ACC112 (cell line): ENCODE results near the gene KRCC1.
A peak's percentile ranks its signal among the peaks of the same experiment; 100 is the strongest.

Source experiments
- H2AFZ ChIP-seq: fragments of 200-600 bp; sonication (generic); one replicate; pipeline ENCODE4 v1.6.0; 2017; ENCODE audit warnings: antibody characterized with exemption, low read length; ENCODE audit not compliant: unreplicated experiment
- H3K27ac ChIP-seq: fragments of 200-600 bp; sonication (generic); 2 replicates; pipeline ENCODE4 v1.5.1; 2014; ENCODE audit warnings: low read depth, mild to moderate bottlenecking, antibody characterized with exemption, low read length, moderate library complexity
- H3K27me3 ChIP-seq: fragments of 200-600 bp; sonication (generic); 2 replicates; pipeline ENCODE4 v1.6.1; 2014; ENCODE audit warnings: mild to moderate bottlenecking, antibody characterized with exemption, low read length, moderate library complexity, mixed read lengths; ENCODE audit not compliant: insufficient read depth
- H3K36me3 ChIP-seq: fragments of 200-600 bp; sonication (generic); 2 replicates; pipeline ENCODE4 v1.6.1; 2016; ENCODE audit warnings: mild to moderate bottlenecking, antibody characterized with exemption, low read length, moderate library complexity, mixed read lengths; ENCODE audit not compliant: insufficient read depth
- H3K4me1 ChIP-seq: fragments of 200-600 bp; sonication (generic); one replicate; pipeline ENCODE4 v1.6.1; 2016; ENCODE audit warnings: low read length, mixed read lengths; ENCODE audit not compliant: insufficient read depth, unreplicated experiment, control insufficient read depth
- H3K4me3 ChIP-seq: fragments of 200-600 bp; sonication (generic); 2 replicates; pipeline ENCODE4 v1.5.1; 2014; ENCODE audit warnings: mild to moderate bottlenecking, low read depth, low read length
- H3K79me2 ChIP-seq: fragments of 200-600 bp; sonication (generic); one replicate; pipeline ENCODE4 v1.6.0; 2016; ENCODE audit warnings: low read length; ENCODE audit not compliant: control insufficient read depth, unreplicated experiment, insufficient read depth

The KRCC1 gene

DNA sequence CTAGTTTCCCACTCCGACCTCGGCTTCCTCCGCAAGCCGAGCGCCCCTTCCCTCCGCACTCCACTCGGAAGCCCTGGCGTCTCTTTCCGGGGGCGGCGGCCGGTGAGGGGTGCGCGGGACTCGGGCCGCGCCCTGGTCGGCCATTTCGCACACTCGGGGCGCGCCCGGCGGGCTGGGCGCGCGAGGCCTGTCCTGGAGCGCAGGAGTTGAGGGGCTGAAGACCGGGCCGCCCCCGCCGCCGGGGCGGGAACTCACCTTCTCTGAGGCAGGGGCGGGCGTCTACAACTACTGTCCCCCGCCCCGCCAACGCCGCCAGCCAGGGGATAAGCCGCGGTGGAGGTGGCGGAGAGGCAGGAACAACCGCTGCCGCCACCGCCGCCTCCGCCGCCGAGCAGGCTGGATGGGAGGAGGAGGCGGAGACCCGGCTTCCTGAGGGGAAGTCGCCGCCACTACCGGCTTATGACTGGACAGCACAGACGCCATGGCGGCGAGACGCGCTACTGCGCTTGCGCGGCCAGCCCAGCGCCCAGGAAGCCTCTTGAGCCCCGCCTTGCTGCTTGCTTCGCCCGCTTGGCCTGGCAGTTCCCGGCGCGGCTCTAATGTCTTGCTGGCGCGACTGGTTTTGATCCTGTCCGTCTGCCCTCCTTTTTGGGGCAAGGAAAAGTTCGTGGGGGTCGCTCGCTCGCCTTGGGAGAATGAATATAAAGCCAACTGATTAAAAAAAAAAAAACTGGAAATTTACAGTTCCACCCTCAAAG is at the start of gene KRCC1:
TSS of gene KRCC1 (minus strand) at position 413 of the 758 bp plus-strand sequence. CDS start 27,220 bp downstream, outside the sequence.
- H3K4me1 ChIP-seq: peaks cover 12% of the 10 kb centered on the region
- no peaks in the 10 kb centered on the region for H3K27me3 ChIP-seq
- H3K4me3 ChIP-seq: peak within 1 kb of the TSS; percentile 88
- H2AFZ ChIP-seq: peak within 1 kb of the TSS; percentile 92
- H3K36me3 ChIP-seq: peaks cover 10% of the 10 kb centered on the region; the same call in 1 of the 2 replicates
- peaks cover 39% of the 10 kb centered on the region for H3K79me2 ChIP-seq
- H3K27ac ChIP-seq: peak within 1 kb of the TSS; percentile 79

DNA sequence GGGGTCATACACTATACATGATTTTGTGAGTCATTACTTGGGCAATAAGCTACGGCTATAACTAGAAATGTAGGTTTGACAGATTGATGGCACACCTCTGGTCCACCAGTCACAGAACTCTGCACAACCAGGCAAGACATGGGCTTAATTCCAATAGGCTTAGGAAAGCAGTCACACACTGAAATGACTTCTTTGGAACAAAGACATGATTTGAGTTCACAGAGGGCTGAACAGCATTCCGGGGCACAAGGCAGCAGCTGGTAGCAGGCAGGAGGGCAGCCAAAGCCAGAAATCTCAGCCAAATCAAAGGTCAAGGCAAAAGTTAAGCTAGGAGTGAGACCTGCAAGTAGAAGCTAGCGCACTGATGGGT is 44.9 kb upstream of the KRCC1 start:
- Histone ChIP-seq H3K27me3 (peaks cover 62% of the 10 kb centered on the region), H3K27ac (no peak overlapping the region), H3K36me3 (no peaks in the 10 kb centered on the region), H2AFZ (no peak overlapping the region), H3K79me2 (no peaks in the 10 kb centered on the region), H3K4me1 (no peaks in the 10 kb centered on the region), H3K4me3 (no peak overlapping the region)

- H3K27me3 ChIP-seq: peaks cover 66% of the 10 kb centered on the region
- no peaks in the 10 kb centered on the region for H3K79me2 ChIP-seq
- H3K36me3 ChIP-seq: no peaks in the 10 kb centered on the region
- no peaks in the 10 kb centered on the region for H3K4me1 ChIP-seq
- H2AFZ ChIP-seq: no peak overlapping the region
- no peak overlapping the region for H3K27ac ChIP-seq
- no peak overlapping the region for H3K4me3 ChIP-seq
Observed at GRCh38 chr2:88099798-88100488, 44.4 kb upstream of the KRCC1 start.

- Histone ChIP-seq H2AFZ (no peak overlapping the region), H3K36me3 (no peaks in the 10 kb centered on the region), H3K4me3 (no peak overlapping the region), H3K27ac (no peak overlapping the region), H3K4me1 (no peaks in the 10 kb centered on the region), H3K27me3 (peaks cover 68% of the 10 kb centered on the region), H3K79me2 (no peaks in the 10 kb centered on the region)
Observed at GRCh38 chr2:88098558-88098900, 42.9 kb upstream of the KRCC1 start.

- Histone ChIP-seq H3K4me3 (no peak overlapping the region), H3K27me3 (peaks cover 68% of the 10 kb centered on the region), H3K79me2 (no peaks in the 10 kb centered on the region), H2AFZ (no peak overlapping the region), H3K27ac (no peak overlapping the region), H3K36me3 (no peaks in the 10 kb centered on the region), H3K4me1 (no peaks in the 10 kb centered on the region)
Observed at GRCh38 chr2:88097891-88098557, 42.4 kb upstream of the KRCC1 start.

GRCh38 chr2:88097192-88097591 is 41.6 kb upstream of the KRCC1 start:
- Histone ChIP-seq H2AFZ (no peak overlapping the region), H3K79me2 (no peaks in the 10 kb centered on the region), H3K4me1 (no peaks in the 10 kb centered on the region), H3K27me3 (peaks cover 62% of the 10 kb centered on the region), H3K4me3 (no peak overlapping the region), H3K27ac (no peak overlapping the region), H3K36me3 (no peaks in the 10 kb centered on the region)

DNA sequence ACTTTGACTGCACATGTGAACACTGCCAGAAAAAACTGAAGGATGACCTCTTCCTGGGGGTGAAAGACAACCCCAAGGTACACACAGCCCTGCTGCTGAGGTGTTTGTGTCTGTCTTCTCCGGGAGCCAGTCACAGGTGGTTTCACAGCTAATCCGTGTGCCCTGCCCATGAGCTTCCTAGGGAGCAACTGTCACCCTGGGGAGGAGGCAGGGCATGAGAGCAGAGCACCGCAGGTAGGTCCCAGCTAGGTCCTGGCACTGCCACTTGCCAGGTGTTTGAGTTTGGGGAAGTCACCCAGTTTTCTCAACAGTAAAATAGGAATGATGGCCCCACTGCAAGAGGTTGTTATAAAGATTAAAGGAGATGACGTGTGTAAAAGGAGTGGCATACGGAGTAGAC is 41.1 kb upstream of the KRCC1 start:
- H3K36me3 ChIP-seq: no peaks in the 10 kb centered on the region
- no peaks in the 10 kb centered on the region for H3K4me1 ChIP-seq
- no peak overlapping the region for H3K4me3 ChIP-seq
- no peak overlapping the region for H2AFZ ChIP-seq
- no peak overlapping the region for H3K27ac ChIP-seq
- H3K27me3 ChIP-seq: peaks cover 57% of the 10 kb centered on the region
- H3K79me2 ChIP-seq: no peaks in the 10 kb centered on the region

DNA sequence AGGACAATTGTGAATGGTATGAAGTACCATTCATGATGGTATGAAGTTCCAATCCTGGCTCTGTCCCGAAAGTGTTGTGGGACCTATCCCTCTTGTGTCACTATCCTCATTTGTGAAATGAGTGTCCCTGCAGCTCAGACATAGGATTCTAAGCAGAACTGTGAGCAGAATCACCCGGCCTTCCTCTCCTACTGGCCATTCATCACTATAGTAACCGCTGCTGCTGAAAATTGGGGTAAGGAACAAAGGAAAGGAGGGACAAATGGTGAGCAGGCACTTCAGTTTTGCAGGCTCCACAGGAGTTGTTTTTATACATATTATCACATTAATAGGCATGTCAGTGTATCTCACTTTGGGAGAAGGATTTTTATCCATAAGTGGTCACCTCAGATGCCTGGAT is 39.4 kb upstream of the KRCC1 start:
- Histone ChIP-seq H3K79me2 (no peaks in the 10 kb centered on the region), H3K27ac (no peak overlapping the region), H3K27me3 (peaks cover 49% of the 10 kb centered on the region), H3K36me3 (no peaks in the 10 kb centered on the region), H2AFZ (no peak overlapping the region), H3K4me1 (no peaks in the 10 kb centered on the region), H3K4me3 (no peak overlapping the region)

DNA sequence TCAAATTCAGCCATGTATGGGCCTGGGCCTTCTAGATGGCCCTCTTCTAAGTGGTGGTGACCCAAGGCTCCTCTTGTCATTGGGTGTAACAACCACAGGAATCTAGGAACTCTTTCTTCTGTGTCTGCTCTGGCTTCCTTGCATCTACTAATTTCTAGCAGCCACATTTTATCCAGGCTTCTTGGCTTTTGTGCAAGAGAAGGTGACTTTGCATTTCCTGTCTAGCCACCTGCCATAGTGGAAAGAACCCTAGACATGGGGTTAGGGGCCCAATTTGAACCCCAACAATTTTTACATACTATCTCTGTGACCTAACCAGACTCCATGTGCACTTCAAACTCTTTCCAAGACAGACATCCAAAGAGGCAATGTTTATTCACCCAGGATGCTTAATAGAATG is 37.2 kb upstream of the KRCC1 start:
- peaks cover 48% of the 10 kb centered on the region for H3K27me3 ChIP-seq
- H3K79me2 ChIP-seq: no peaks in the 10 kb centered on the region
- H3K4me1 ChIP-seq: no peaks in the 10 kb centered on the region
- H3K36me3 ChIP-seq: no peaks in the 10 kb centered on the region
- no peak overlapping the region for H2AFZ ChIP-seq
- no peak overlapping the region for H3K27ac ChIP-seq
- H3K4me3 ChIP-seq: no peak overlapping the region

DNA sequence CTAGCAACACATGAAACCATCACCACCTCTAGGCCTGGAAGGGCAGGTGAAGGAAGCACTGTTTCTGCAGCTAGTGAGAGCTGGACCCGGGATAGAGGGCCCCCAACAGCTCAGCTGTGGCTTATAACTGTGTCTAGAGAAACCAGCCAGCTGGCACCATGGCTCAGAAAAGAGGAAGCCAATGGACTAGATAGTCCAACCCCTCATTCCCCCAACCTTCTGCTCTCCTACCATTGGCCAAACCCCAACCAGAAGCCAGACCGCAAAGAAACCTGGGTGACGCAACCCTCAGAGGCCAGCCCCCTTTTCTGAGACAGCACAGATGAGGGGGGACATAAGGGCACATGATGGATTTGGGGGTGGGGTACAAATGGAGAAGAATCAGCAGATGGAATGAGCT is 36.4 kb upstream of the KRCC1 start:
- no peak overlapping the region for H3K4me3 ChIP-seq
- peaks cover 40% of the 10 kb centered on the region for H3K27me3 ChIP-seq
- H3K27ac ChIP-seq: no peak overlapping the region
- no peaks in the 10 kb centered on the region for H3K79me2 ChIP-seq
- H2AFZ ChIP-seq: no peak overlapping the region
- no peaks in the 10 kb centered on the region for H3K4me1 ChIP-seq
- H3K36me3 ChIP-seq: no peaks in the 10 kb centered on the region
